ENCODE data around the gene LRCH1. TPM values are rescaled to one million over a fixed set of nuclear protein-coding genes. Genes with fewer than 3 reads are reported as not detected.

LRCH1 gene
- total and polyA plus RNA-seq, 2 experiments from 2014 or later: 6.0 to 14.6 TPM

- TF ChIP-seq CTCF (IDR thresholded peaks at IDR 0.05; ENCODE audit: low read depth, low read length): no peak
- DNase-seq (ENCODE audit: low read depth in 1 of 2, low spot score in 1 of 2): no peak
- no peaks in the 10 kb centered on the region for H3K4me1 ChIP-seq (ENCODE audit: low read depth)
- no peak overlapping the region for H3K4me3 ChIP-seq
- peaks cover 36% of the 10 kb centered on the region for H3K36me3 ChIP-seq
- no peaks in the 10 kb centered on the region for H3K27me3 ChIP-seq
- H3K9me3 ChIP-seq (ENCODE audit: low read depth): no peaks in the 10 kb centered on the region
- no peak overlapping the region for H3K27ac ChIP-seq
Observed at GRCh38 chr13:46731535-46731934, 178.6 kb downstream of the LRCH1 start.

- no peak for TF ChIP-seq CTCF (IDR thresholded peaks at IDR 0.05; ENCODE audit: low read depth, low read length)
- no peak overlapping the region for H3K27ac ChIP-seq
- DNase-seq (ENCODE audit: low read depth in 1 of 2, low spot score in 1 of 2): no peak
- H3K4me3 ChIP-seq: no peak overlapping the region
- no peaks in the 10 kb centered on the region for H3K4me1 ChIP-seq (ENCODE audit: low read depth)
- no peaks in the 10 kb centered on the region for H3K9me3 ChIP-seq (ENCODE audit: low read depth)
- H3K36me3 ChIP-seq: peaks cover 32% of the 10 kb centered on the region
- no peaks in the 10 kb centered on the region for H3K27me3 ChIP-seq
Observed at GRCh38 chr13:46735425-46735824, 182.5 kb downstream of the LRCH1 start.

GRCh38 chr13:46736541-46737310, 183.8 kb downstream of the LRCH1 start:
- H3K4me3 ChIP-seq: no peak overlapping the region
- no peak overlapping the region for H3K27ac ChIP-seq
- H3K9me3 ChIP-seq (ENCODE audit: low read depth): no peaks in the 10 kb centered on the region
- DNase-seq (ENCODE audit: low read depth in 1 of 2, low spot score in 1 of 2): no peak
- H3K36me3 ChIP-seq: peaks cover 32% of the 10 kb centered on the region
- H3K4me1 ChIP-seq (ENCODE audit: low read depth): no peaks in the 10 kb centered on the region
- no peak for TF ChIP-seq CTCF (IDR thresholded peaks at IDR 0.05; ENCODE audit: low read depth, low read length)
- H3K27me3 ChIP-seq: no peaks in the 10 kb centered on the region

- H3K4me1 ChIP-seq (ENCODE audit: low read depth): no peaks in the 10 kb centered on the region
- DNase-seq (ENCODE audit: low read depth in 1 of 2, low spot score in 1 of 2): no peak
- no peak for TF ChIP-seq CTCF (IDR thresholded peaks at IDR 0.05; ENCODE audit: low read depth, low read length)
Observed at GRCh38 chr13:46738055-46738454, 185.1 kb downstream of the LRCH1 start.

GRCh38 chr13:46738766-46739165, 185.8 kb downstream of the LRCH1 start:
- Histone ChIP-seq H3K36me3 (peaks cover 18% of the 10 kb centered on the region), H3K4me1 (ENCODE audit: low read depth) (no peaks in the 10 kb centered on the region), H3K27me3 (no peaks in the 10 kb centered on the region), H3K4me3 (no peak overlapping the region), H3K9me3 (ENCODE audit: low read depth) (no peaks in the 10 kb centered on the region), H3K27ac (no peak overlapping the region)
- no peak for DNase-seq (ENCODE audit: low read depth in 1 of 2, low spot score in 1 of 2)
- TF ChIP-seq CTCF (IDR thresholded peaks at IDR 0.05; ENCODE audit: low read depth, low read length): no peak

More at GRCh38 chr13:46738055-46738454, 185.1 kb downstream of the LRCH1 start:
- H3K27ac ChIP-seq: no peak overlapping the region
- no peaks in the 10 kb centered on the region for H3K27me3 ChIP-seq
- no peaks in the 10 kb centered on the region for H3K9me3 ChIP-seq (ENCODE audit: low read depth)
- peaks cover 21% of the 10 kb centered on the region for H3K36me3 ChIP-seq
- H3K4me3 ChIP-seq: no peak overlapping the region

Data from cardiac muscle cell (in vitro differentiated cells and primary cell).